Stimulated activated naive B cell treated with anti-CD40 and anti-IgM and Interleukin-4, amounts not matched to agents 10 μg/mL and 1 μg/mL and 100 μg/mL, for 72 hours (primary cell): ENCODE results near the gene LCK.

Source experiments
- ATAC-seq, 2 donors: fragments of 150-1000 bp; cut with Tn5 transposase; replicated peaks; 2 replicates each; pipeline ENCODE4 v1.10.0; 2021; ENCODE audit warnings: moderate library complexity in 1 of 2
- DNase-seq: peaks from one replicate; pipeline ENCODE4 v3.0.0; 2021
- H3K27ac Mint-ChIP-seq: one replicate; pipeline ENCODE4 v1.8.0; 2022; ENCODE audit warnings: mild to moderate bottlenecking, mixed read lengths
- H3K27me3 Mint-ChIP-seq, 2 donors: one replicate each; pipeline ENCODE4 v1.8.0; 2022; ENCODE audit warnings: mixed read lengths in 2 of 2
- H3K36me3 Mint-ChIP-seq, 2 donors: one replicate each; pipeline ENCODE4 v1.8.0; 2022; ENCODE audit warnings: mixed read lengths in 2 of 2, mild to moderate bottlenecking in 1 of 2
- H3K4me1 Mint-ChIP-seq, 2 donors: one replicate each; pipeline ENCODE4 v1.8.0; 2022; ENCODE audit warnings: mixed read lengths in 2 of 2, mild to moderate bottlenecking in 1 of 2
- H3K4me3 Mint-ChIP-seq, 2 donors: one replicate each; pipeline ENCODE4 v1.8.0; 2022; ENCODE audit warnings: mild to moderate bottlenecking in 2 of 2, mixed read lengths in 2 of 2, moderate library complexity in 1 of 2
- H3K9me3 Mint-ChIP-seq, 2 donors: one replicate each; pipeline ENCODE4 v1.8.0; 2022; ENCODE audit warnings: mixed read lengths in 2 of 2, mild to moderate bottlenecking in 1 of 2

Gene LCK

GRCh38 chr1:32250893-32251716, at the start of gene LCK:
Gene LCK, plus strand, starts transcription at chr1:32251265. Its CDS starts 23,065 bp downstream, at chr1:32274330.
- peaks cover 60 to 83% of the 10 kb centered on the region in 2 donors for H3K4me1 Mint-ChIP-seq
- peak; percentile 47 to 54 for ATAC-seq
- no peaks in the 10 kb centered on the region for H3K9me3 Mint-ChIP-seq
- H3K27ac Mint-ChIP-seq = peak within 1 kb of the TSS; percentile 98
- peaks cover 0 to 5% of the 10 kb centered on the region in 2 donors for H3K36me3 Mint-ChIP-seq
- H3K27me3 Mint-ChIP-seq = no peaks in the 10 kb centered on the region
- H3K4me3 Mint-ChIP-seq = peak within 1 kb of the TSS; percentile 55 to 77
- DNase-seq = peak; percentile 68

GRCh38 chr1:32204943-32205361, 46.1 kb upstream of the LCK start:
- Mint-ChIP-seq H3K4me1 (peaks cover 61 to 94% of the 10 kb centered on the region in 2 donors), H3K36me3 (peaks cover 39 to 69% of the 10 kb centered on the region in 2 donors), H3K27me3 (no peaks in the 10 kb centered on the region), H3K9me3 (no peaks in the 10 kb centered on the region), H3K4me3 (peak overlapping the region; percentile 90 to 94), H3K27ac (peak overlapping the region; percentile 90)
- no peak for ATAC-seq
- DNase-seq = no peak

- Mint-ChIP-seq H3K27me3 (no peaks in the 10 kb centered on the region), H3K4me3 (peak within 1 kb of the TSS; percentile 90 to 94), H3K4me1 (peaks cover 57 to 87% of the 10 kb centered on the region in 2 donors), H3K9me3 (no peaks in the 10 kb centered on the region), H3K36me3 (peaks cover 39 to 69% of the 10 kb centered on the region in 2 donors), H3K27ac (peak within 1 kb of the TSS; percentile 90)
- ATAC-seq (peak; percentile 57 to 68), DNase-seq (peak; percentile 77)
Observed at GRCh38 chr1:32205401-32206370, 45.4 kb upstream of the LCK start, which contains the start of gene IQCC. Gene IQCC, plus strand, starts transcription at chr1:32205671. Its CDS starts 11 bp downstream, at chr1:32205682.

- H3K27me3 Mint-ChIP-seq = no peaks in the 10 kb centered on the region
- H3K9me3 Mint-ChIP-seq = no peaks in the 10 kb centered on the region
- peak overlapping the region; percentile 59 for H3K27ac Mint-ChIP-seq
- H3K36me3 Mint-ChIP-seq = peaks cover 29 to 66% of the 10 kb centered on the region in 2 donors
- H3K4me1 Mint-ChIP-seq = peaks cover 51 to 84% of the 10 kb centered on the region in 2 donors
- no peak overlapping the region for H3K4me3 Mint-ChIP-seq
- DNase-seq (peak; percentile 22), ATAC-seq (peak; percentile 41 to 52)
Observed at GRCh38 chr1:32208469-32208868, 42.6 kb upstream of the LCK start.

GRCh38 chr1:32208891-32209328, 42.2 kb upstream of the LCK start, which contains the start of gene DCDC2B:
Gene DCDC2B, plus strand, starts transcription at chr1:32209089. Its CDS starts 5 bp downstream, at chr1:32209094.
- Mint-ChIP-seq H3K27me3 (no peaks in the 10 kb centered on the region), H3K36me3 (peaks cover 27 to 61% of the 10 kb centered on the region in 2 donors), H3K4me1 (peaks cover 48 to 80% of the 10 kb centered on the region in 2 donors), H3K9me3 (no peaks in the 10 kb centered on the region), H3K27ac (peak within 1 kb of the TSS; percentile 59), H3K4me3 (peak within 1 kb of the TSS in 1 of 2 donors; percentile 19)
- ATAC-seq = no peak
- DNase-seq = no peak

- peaks cover 25 to 45% of the 10 kb centered on the region in 2 donors for H3K4me1 Mint-ChIP-seq
- H3K27me3 Mint-ChIP-seq = no peaks in the 10 kb centered on the region
- no peaks in the 10 kb centered on the region for H3K9me3 Mint-ChIP-seq
- H3K4me3 Mint-ChIP-seq = no peak overlapping the region
- peaks cover 27 to 48% of the 10 kb centered on the region in 2 donors for H3K36me3 Mint-ChIP-seq
- ATAC-seq (peak; percentile 87 to 89), DNase-seq (no peak)
- H3K27ac Mint-ChIP-seq = peak overlapping the region; percentile 47
Observed at GRCh38 chr1:32215629-32216480, 35.2 kb upstream of the LCK start.

GRCh38 chr1:32216566-32216965, 34.5 kb upstream of the LCK start:
- ATAC-seq (no peak), DNase-seq (no peak)
- Mint-ChIP-seq H3K4me1 (peaks cover 30 to 46% of the 10 kb centered on the region in 2 donors), H3K36me3 (peaks cover 27 to 47% of the 10 kb centered on the region in 2 donors), H3K9me3 (no peaks in the 10 kb centered on the region), H3K27me3 (no peaks in the 10 kb centered on the region), H3K4me3 (no peak overlapping the region), H3K27ac (peak overlapping the region; percentile 47)

- Mint-ChIP-seq H3K9me3 (no peaks in the 10 kb centered on the region), H3K4me1 (peaks cover 26 to 46% of the 10 kb centered on the region in 2 donors)
- no peak for ATAC-seq
Observed at GRCh38 chr1:32219022-32219421, 32.0 kb upstream of the LCK start.

GRCh38 chr1:32220746-32221580, 30.1 kb upstream of the LCK start:
- ATAC-seq (peak; percentile 51 to 72), DNase-seq (no peak)
- Mint-ChIP-seq H3K27me3 (no peaks in the 10 kb centered on the region), H3K4me1 (peaks cover 23 to 41% of the 10 kb centered on the region in 2 donors), H3K4me3 (peak overlapping the region; percentile 96 to 99), H3K27ac (peak overlapping the region; percentile 69), H3K9me3 (no peaks in the 10 kb centered on the region), H3K36me3 (peaks cover 26 to 50% of the 10 kb centered on the region in 2 donors)

More at GRCh38 chr1:32219022-32219421, 32.0 kb upstream of the LCK start:
- Mint-ChIP-seq H3K27ac (no peak overlapping the region), H3K4me3 (no peak overlapping the region), H3K36me3 (peaks cover 25 to 47% of the 10 kb centered on the region in 2 donors), H3K27me3 (no peaks in the 10 kb centered on the region)
- DNase-seq = no peak

GRCh38 chr1:32221581-32221979, 29.5 kb upstream of the LCK start:
- Mint-ChIP-seq H3K4me1 (peaks cover 22 to 39% of the 10 kb centered on the region in 2 donors), H3K4me3 (peak overlapping the region; percentile 96 to 99), H3K27me3 (no peaks in the 10 kb centered on the region), H3K9me3 (no peaks in the 10 kb centered on the region), H3K36me3 (peaks cover 21 to 48% of the 10 kb centered on the region in 2 donors), H3K27ac (peak overlapping the region; percentile 98)
- ATAC-seq = no peak
- DNase-seq = no peak

- ATAC-seq = peak; percentile 94 to 97
- H3K27me3 Mint-ChIP-seq = no peaks in the 10 kb centered on the region
- H3K9me3 Mint-ChIP-seq = no peaks in the 10 kb centered on the region
- H3K4me1 Mint-ChIP-seq = peaks cover 22 to 39% of the 10 kb centered on the region in 2 donors
- peak; percentile 86 for DNase-seq
- H3K27ac Mint-ChIP-seq = peak within 1 kb of the TSS; percentile 98
- H3K4me3 Mint-ChIP-seq = peak within 1 kb of the TSS; percentile 96 to 99
- H3K36me3 Mint-ChIP-seq = peaks cover 17 to 44% of the 10 kb centered on the region in 2 donors
Observed at GRCh38 chr1:32221980-32222755, 28.9 kb upstream of the LCK start, which contains the start of the genes EIF3I and TMEM234. Gene EIF3I, plus strand, starts transcription at chr1:32222407. Its CDS starts 35 bp downstream, at chr1:32222442. Gene TMEM234, minus strand, starts transcription at chr1:32222353. Its CDS starts 31 bp downstream, at chr1:32222322.

GRCh38 chr1:32223683-32224082, 27.4 kb upstream of the LCK start:
- no peak for ATAC-seq
- no peaks in the 10 kb centered on the region for H3K9me3 Mint-ChIP-seq
- H3K27me3 Mint-ChIP-seq = no peaks in the 10 kb centered on the region
- H3K36me3 Mint-ChIP-seq = peaks cover 22 to 46% of the 10 kb centered on the region in 2 donors
- H3K4me3 Mint-ChIP-seq = peak overlapping the region; percentile 28 to 96
- H3K27ac Mint-ChIP-seq = peak overlapping the region; percentile 98
- no peak for DNase-seq
- H3K4me1 Mint-ChIP-seq = peaks cover 22 to 39% of the 10 kb centered on the region in 2 donors
